DND-41 (cell line): ENCODE measurements around the gene DBNL.

Experiments used
- ATAC-seq: fragments of 200-7000 bp; cut with Tn5 transposase; 3 replicates; pipeline ENCODE4 v1.9.1; 2021; ENCODE audit warnings: low read depth; ENCODE audit not compliant: insufficient read depth
- DNase-seq: peaks from one replicate; pipeline ENCODE4 v3.0.0-alpha.2; 2020
- H2AFZ ChIP-seq: 2 replicates; pipeline ENCODE4 v1.6.0; 2012; ENCODE audit warnings: low read depth, low read length
- H3K27ac ChIP-seq: 2 replicates; pipeline ENCODE4 v1.5.1; 2012; ENCODE audit warnings: low read length, inconsistent platforms
- H3K27me3 ChIP-seq: fragments of 200-600 bp; sonication (generic); 2 replicates; pipeline ENCODE4 v1.6.0; 2012; ENCODE audit warnings: low read length, mild to moderate bottlenecking, inconsistent platforms; ENCODE audit not compliant: insufficient read depth, poor library complexity
- H3K36me3 ChIP-seq: 2 replicates; pipeline ENCODE4 v1.5.1; 2012; ENCODE audit warnings: low read length, inconsistent platforms; ENCODE audit not compliant: insufficient read depth
- H3K4me1 ChIP-seq: 2 replicates; pipeline ENCODE4 v1.5.1; 2012; ENCODE audit warnings: mild to moderate bottlenecking, low read length; ENCODE audit not compliant: insufficient read depth
- H3K4me2 ChIP-seq: 2 replicates; pipeline ENCODE4 v1.6.0; 2012; ENCODE audit warnings: mild to moderate bottlenecking, moderate library complexity, low read length, inconsistent platforms; ENCODE audit not compliant: insufficient read depth
- H3K4me3 ChIP-seq, 2 experiments: fragments of 200-600 bp in 1 of 2; shearing (Covaris generic) in 1 of 2; 2 replicates each; pipeline ENCODE4 v1.5.1; 2012 to 2016; ENCODE audit warnings: inconsistent platforms in 2 of 2, low read length in 2 of 2, mild to moderate bottlenecking in 2 of 2, low read depth in 1 of 2, moderate library complexity in 1 of 2
- H3K79me2 ChIP-seq: 2 replicates; pipeline ENCODE4 v1.6.0; 2012; ENCODE audit warnings: low read length, inconsistent platforms; ENCODE audit not compliant: insufficient read depth
- H3K9ac ChIP-seq: 2 replicates; pipeline ENCODE4 v1.6.0; 2012; ENCODE audit warnings: low read depth, mild to moderate bottlenecking, inconsistent platforms, low read length, moderate library complexity
- H3K9me3 ChIP-seq: 2 replicates; pipeline ENCODE4 v1.5.1; 2012; ENCODE audit warnings: low read length, moderate library complexity, mild to moderate bottlenecking, inconsistent platforms; ENCODE audit not compliant: insufficient read depth, severe bottlenecking
- H4K20me1 ChIP-seq: 2 replicates; pipeline ENCODE4 v1.6.0; 2012; ENCODE audit warnings: low read length; ENCODE audit not compliant: insufficient read depth
- EZH2 ChIP-seq: IDR thresholded peaks from 3 replicates; pipeline ENCODE4 v1.6.1; 2012; ENCODE audit warnings: borderline replicate concordance, low read depth, mild to moderate bottlenecking, moderate library complexity, low read length, inconsistent platforms; ENCODE audit not compliant: severe bottlenecking
- TF ChIP-seq, protein P1 (sequence below): IDR thresholded peaks from 2 replicates; pipeline ENCODE4 v1.5.1; 2012; ENCODE audit warnings: borderline replicate concordance, low read length, moderate library complexity, mild to moderate bottlenecking; ENCODE audit not compliant: poor library complexity, severe bottlenecking; ENCODE audit errors: extremely low read depth

The DBNL gene

DNA sequence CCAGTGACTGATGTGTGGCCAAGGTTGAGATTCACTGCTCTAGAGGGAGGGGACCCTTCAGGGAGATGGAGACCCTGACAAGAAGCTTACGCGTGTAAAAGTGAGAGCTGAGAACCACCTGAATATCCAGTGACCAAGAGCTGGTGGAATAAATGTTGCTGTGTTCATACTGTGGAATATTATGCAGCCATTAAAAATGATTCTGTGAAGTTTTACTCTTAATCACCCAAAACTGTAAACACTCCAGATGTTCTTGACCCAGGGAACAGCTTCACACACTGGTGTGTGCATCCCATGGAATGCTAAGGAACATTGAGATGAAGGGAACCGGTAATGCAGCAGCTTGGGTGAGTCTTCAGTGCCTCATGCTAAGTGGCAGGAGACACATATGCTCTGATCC lies 42.1 kb downstream of the DBNL start:
- peaks cover 6% of the 10 kb centered on the region for H3K79me2 ChIP-seq
- TF ChIP-seq, protein P1, sequence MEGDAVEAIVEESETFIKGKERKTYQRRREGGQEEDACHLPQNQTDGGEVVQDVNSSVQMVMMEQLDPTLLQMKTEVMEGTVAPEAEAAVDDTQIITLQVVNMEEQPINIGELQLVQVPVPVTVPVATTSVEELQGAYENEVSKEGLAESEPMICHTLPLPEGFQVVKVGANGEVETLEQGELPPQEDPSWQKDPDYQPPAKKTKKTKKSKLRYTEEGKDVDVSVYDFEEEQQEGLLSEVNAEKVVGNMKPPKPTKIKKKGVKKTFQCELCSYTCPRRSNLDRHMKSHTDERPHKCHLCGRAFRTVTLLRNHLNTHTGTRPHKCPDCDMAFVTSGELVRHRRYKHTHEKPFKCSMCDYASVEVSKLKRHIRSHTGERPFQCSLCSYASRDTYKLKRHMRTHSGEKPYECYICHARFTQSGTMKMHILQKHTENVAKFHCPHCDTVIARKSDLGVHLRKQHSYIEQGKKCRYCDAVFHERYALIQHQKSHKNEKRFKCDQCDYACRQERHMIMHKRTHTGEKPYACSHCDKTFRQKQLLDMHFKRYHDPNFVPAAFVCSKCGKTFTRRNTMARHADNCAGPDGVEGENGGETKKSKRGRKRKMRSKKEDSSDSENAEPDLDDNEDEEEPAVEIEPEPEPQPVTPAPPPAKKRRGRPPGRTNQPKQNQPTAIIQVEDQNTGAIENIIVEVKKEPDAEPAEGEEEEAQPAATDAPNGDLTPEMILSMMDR = no peak
- TF ChIP-seq EZH2 = no peak
- no peak for ATAC-seq
- no peak overlapping the region for H3K9ac ChIP-seq
- peaks cover 26% of the 10 kb centered on the region for H3K4me1 ChIP-seq
- H3K4me2 ChIP-seq = no peak overlapping the region
- H4K20me1 ChIP-seq = no peaks in the 10 kb centered on the region
- no peaks in the 10 kb centered on the region; the same call in 1 of the 2 replicates for H3K36me3 ChIP-seq
- no peak overlapping the region for H2AFZ ChIP-seq
- H3K4me3 ChIP-seq = no peak overlapping the region
- no peaks in the 10 kb centered on the region for H3K27me3 ChIP-seq
- no peak overlapping the region for H3K27ac ChIP-seq
- no peak for DNase-seq
- no peaks in the 10 kb centered on the region for H3K9me3 ChIP-seq

DNA sequence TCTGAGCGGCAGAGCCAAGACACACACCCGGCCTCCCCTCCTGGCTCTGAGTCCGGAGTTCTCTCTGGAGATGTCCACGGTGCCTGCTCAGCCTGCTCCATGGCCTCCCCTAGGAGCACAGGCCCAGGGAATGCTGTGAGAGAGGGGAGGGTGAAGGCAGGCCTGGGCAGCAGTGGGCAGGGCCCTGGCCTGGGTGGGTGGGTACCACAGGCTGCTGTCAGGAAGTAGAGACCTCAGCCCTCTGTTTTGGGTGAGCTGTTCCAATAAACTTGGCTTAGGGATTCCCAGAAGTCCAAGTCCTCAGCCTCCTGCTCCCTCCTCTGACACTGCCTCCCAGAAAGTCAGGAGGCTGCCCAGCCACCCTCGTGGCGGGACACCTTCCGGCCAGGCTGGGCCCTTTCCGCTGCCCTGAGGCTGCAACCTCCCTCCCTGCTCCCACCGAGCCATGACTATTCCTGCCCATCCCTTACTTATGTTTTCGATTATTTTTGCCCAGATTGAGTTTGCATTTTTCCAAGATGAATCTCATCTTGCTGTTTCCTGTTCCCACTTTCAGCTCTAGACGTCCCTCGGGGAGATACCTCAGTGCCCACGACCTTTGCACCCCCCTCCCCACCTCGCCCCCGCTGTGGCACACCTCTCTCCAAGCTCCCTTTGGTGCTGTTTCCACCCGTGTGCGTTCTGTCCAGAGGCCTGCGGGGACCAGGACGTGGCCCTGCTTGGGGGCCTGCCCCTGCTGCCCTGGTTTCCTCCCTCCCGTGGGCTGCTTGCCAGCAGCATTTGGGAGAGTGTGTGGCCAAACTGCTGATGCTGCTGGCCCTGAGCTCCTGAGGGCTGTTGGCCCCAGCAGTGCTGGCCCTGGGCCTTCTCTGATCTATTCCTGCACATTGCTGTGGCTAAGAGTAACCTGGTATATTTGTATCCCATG lies 43.7 kb downstream of the DBNL start:
- Histone ChIP-seq H3K9ac (no peak overlapping the region), H3K27ac (peak overlapping the region; percentile 53), H3K4me2 (no peak overlapping the region), H3K4me3 (no peak overlapping the region), H4K20me1 (no peaks in the 10 kb centered on the region), H3K27me3 (no peaks in the 10 kb centered on the region), H3K4me1 (peaks cover 24% of the 10 kb centered on the region), H2AFZ (no peak overlapping the region), H3K9me3 (peaks cover under 1% of the 10 kb centered on the region), H3K79me2 (no peaks in the 10 kb centered on the region), H3K36me3 (no peaks in the 10 kb centered on the region)
- TF ChIP-seq EZH2 = no peak
- TF ChIP-seq, protein P1 = no peak
- ATAC-seq (peak; percentile 17; the same call in 1 of the 3 replicates), DNase-seq (no peak)

DNA sequence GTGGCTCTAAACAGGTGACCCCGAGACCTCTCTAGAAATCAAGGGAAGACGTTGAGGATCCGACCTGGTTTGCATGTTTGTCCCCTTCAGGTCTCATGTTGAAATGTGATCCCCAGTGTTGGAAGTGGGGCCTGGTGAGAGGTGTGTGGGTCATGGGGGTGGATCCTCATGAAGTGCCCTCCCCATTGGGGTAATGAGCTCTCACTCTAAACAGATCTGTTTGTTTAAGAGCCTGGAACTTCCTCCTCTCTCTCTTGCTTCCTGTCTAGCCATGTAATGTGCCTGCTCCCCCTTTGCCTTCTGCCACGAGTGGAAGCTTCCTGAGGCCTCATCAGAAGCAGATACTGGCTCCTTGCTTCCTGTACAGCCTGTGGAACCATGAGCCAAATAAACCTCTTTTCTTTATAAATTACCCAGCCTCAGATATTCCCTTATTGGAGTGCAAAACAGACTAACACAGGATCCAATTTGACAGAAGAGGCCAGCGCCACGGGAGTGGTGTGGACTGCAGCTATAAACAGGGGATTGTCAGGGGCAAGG lies 48.7 kb downstream of the DBNL start:
- H3K27ac ChIP-seq = peak overlapping the region; percentile 60
- TF ChIP-seq EZH2 = no peak

DNA sequence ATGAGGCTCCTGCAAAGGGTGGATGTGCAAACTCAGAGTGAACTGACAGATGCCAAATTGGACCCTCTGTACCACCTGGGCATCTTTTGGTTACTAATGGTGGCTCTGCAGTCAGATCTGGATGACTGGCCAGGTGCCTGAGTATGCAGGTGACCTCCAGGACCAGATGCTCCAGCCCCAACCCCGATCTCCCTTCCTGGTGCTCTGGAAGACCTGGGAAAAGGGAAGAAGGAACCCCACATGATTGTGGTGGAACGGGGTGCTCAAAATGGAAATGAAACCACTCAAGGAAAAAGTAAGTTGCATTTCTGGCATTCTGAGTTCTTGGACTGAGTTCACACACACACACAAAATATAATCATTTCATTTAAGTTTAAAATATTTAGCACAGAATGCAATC lies 49.9 kb downstream of the DBNL start:
- Histone ChIP-seq H3K79me2 (no peaks in the 10 kb centered on the region), H3K9ac (peak overlapping the region; percentile 21; the same call in 1 of the 2 replicates), H2AFZ (0 out of 2 replicates have a peak overlapping the region, but pooled peaks have one; percentile 6), H3K27ac (peak overlapping the region; percentile 97), H3K4me3 (no peak overlapping the region), H3K36me3 (no peaks in the 10 kb centered on the region), H4K20me1 (no peaks in the 10 kb centered on the region), H3K9me3 (peaks cover 3% of the 10 kb centered on the region), H3K4me1 (peaks cover 57% of the 10 kb centered on the region), H3K27me3 (no peaks in the 10 kb centered on the region), H3K4me2 (no peak overlapping the region)
- no peak for ATAC-seq
- DNase-seq = no peak
- TF ChIP-seq EZH2 = no peak
- TF ChIP-seq, protein P1 = no peak

More for the DNA sequence above, 48.7 kb downstream of the DBNL start:
- no peak overlapping the region for H3K4me3 ChIP-seq
- peaks cover 51% of the 10 kb centered on the region for H3K4me1 ChIP-seq
- H2AFZ ChIP-seq = no peak overlapping the region
- H3K36me3 ChIP-seq = no peaks in the 10 kb centered on the region
- no peak overlapping the region for H3K9ac ChIP-seq
- H3K79me2 ChIP-seq = no peaks in the 10 kb centered on the region
- no peaks in the 10 kb centered on the region for H3K27me3 ChIP-seq
- ATAC-seq (no peak), DNase-seq (peak; percentile 44)
- H3K4me2 ChIP-seq = no peak overlapping the region
- H3K9me3 ChIP-seq = peaks cover 3% of the 10 kb centered on the region
- no peaks in the 10 kb centered on the region for H4K20me1 ChIP-seq
